IPS-18c (cell line): ENCODE measurements around the gene BCL10.

Experiments
- H3K4me3 ChIP-seq: 2 replicates; pipeline ENCODE4 v1.7.0; 2013; ENCODE audit warnings: low read depth, mild to moderate bottlenecking, low read length, moderate library complexity; ENCODE audit not compliant: insufficient read depth
- H3K9me3 ChIP-seq: one replicate; pipeline ENCODE4 v1.6.1; 2013; ENCODE audit warnings: mild to moderate bottlenecking, low read length, moderate library complexity; ENCODE audit not compliant: control insufficient read depth, insufficient read depth

The BCL10 gene

DNA sequence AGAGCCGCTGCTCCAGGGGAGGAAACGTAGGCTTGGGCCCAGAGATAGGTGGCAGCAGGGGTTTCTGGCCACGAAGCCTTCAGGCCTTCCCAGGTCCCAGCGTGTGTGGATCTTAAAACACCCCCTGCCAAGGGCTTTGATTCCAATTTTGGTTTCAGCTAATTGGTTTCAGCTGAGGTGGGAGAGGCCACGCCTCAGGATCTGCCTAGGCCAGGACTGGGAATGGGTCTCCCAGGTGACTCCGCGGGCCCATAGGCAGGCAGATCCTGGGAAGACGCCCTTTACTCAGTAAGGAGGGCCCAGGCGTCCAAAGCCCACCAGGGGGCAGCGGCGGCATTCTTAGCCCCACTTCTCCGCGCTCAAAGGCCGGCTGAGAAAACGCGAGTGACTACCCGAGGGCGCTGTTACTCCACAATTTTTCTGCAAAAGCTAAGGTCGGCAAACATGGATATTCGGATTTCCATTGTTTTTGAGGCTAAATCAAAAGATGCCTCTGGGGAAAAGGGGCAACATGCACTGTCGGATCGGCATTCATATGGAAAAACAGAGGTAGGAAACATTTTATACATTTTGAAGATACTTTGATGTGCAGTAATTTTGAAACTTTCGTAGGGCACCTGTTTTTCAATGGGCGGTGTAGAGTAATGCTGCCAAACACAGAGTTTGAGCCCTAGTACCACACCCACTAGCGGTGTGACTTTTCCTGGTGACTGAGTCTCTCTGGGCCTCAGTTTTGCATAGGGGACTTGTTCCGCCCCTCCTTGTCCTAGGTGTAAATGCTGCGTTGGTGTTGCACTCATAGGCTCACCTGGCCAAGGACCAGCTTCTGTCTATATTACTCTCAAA is 31.8 kb upstream of the BCL10 start:
- Histone ChIP-seq H3K4me3 (peak overlapping the region; percentile 20; the same call in 1 of the 2 replicates), H3K9me3 (peaks cover 4% of the 10 kb centered on the region)

DNA sequence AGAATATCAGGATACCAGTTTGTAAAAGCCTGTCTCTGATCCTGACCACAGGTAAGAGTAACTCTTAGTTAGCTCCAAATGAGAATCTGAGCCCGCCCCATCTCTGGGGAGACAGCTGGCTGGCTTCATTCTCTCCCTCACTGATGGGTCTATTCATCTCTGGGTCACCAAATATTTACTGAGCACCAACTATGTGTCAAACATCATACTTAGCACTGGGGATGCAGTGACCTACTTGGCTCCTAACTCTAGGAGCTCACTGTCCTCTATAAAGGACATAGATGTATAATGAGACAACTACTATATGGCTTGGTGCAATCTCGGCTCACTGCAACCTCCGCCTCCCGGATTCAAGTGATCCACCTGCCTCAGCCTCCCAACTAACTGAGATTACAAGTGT is 29.8 kb upstream of the BCL10 start:
- peaks cover 8% of the 10 kb centered on the region for H3K9me3 ChIP-seq
- no peak overlapping the region for H3K4me3 ChIP-seq

DNA sequence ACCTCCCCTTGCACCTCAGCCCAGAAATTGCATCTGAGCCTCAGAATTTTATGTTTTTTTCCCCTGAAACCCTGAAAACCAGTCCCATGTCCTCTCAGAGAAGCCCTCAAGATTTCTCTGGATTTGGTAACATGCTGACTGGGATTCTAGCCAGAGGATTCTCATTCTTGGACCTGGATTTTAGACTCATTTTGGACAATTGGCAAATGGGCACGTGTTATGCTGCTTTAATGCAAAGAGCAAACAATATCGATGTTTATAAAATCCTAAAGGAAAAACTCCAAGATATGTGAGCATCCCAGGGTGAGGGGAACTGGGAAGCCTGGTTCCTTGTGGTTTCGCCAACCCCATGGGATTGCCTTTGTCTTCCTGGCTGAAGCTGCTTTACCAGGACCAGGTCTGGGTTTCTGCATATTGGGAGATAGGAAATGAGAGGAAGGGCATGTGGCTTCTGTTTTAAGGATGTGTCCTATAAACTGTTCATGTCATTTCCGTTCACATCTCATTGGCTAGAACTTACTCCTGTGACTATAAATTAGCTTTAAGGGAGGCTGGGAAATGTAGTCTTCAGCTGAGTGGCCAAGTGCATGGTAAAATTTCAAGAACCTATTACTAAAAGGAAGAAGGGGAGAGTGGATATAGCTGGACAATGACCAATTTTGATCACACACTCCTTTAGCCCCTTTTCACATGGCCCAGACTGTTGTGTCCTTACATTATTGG is 27.2 kb upstream of the BCL10 start:
- Histone ChIP-seq H3K9me3 (peaks cover 8% of the 10 kb centered on the region), H3K4me3 (no peak overlapping the region)

DNA sequence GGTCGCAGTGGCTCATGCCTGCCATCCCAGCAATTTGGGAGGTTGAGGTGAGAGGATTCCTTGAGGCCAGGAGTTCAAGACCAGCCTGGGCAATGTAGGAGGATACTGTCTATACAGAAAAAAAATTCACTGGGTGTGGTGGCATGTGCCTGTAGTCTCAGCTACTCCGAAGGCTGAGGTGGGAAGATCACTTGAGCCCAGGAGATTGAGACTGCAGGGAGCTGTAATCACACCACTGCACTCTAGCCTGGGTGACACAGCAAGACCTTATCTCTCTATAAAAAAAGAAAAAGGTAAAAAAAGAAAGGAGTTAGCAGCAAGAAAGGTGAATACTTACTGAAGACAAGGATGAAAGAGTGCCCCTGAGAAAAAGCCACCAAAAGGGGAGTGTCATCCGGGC is 23.7 kb upstream of the BCL10 start:
- Histone ChIP-seq H3K4me3 (no peak overlapping the region), H3K9me3 (peaks cover 6% of the 10 kb centered on the region)

DNA sequence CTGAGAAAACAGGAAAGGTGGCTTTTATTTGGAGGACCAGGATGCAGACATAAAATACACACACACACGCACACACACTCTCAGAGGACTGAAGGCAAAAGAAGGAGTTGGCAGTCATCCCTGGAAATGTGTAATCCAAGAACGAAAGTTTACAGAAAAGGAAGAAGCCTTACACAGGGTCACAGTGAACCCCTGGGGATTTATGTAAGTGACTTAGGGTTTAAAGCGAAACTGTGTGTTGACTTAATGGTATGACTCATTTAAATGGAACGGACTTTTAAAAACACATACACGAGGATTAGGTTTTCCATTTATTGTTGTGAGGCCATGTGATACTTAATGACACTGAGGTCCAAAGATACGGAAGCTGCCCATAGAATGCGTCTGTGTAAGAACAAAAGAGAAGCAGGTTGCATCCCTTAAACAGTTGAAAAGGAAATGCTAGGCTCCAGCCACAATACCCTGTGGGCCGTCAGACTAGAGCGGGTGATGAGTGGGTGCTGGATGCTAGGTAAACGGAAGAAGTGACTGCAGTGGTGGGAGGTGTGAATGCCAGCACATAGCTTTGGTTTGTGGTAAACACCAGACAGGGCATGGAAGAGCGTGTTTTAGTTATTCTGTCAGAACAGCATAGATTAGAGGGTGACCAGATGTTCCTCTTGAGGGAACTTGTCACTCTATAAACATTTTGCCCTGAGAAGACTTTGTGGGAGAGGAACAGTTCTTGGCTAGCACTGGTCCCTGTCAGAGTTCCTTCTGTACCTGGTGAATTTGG is 21.6 kb upstream of the BCL10 start:
- H3K9me3 ChIP-seq, result peaks cover 4% of the 10 kb centered on the region
- no peak overlapping the region for H3K4me3 ChIP-seq

DNA sequence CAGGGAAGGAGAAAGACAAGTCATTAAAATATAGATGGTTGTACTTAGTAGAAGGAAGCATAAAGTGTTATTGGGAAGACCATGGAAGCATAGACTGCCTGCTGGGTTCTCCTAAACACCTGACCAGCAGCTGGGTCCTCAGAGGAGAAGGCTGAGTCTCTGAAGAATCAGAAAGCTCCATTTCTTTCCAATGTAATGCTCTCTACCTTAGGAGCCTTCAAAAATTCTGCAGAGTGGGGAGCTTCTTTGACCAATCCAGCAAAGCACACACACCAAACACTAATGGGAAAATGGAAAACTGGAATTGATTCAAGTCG is 21.1 kb upstream of the BCL10 start:
- Histone ChIP-seq H3K4me3 (no peak overlapping the region), H3K9me3 (peaks cover 3% of the 10 kb centered on the region)

DNA sequence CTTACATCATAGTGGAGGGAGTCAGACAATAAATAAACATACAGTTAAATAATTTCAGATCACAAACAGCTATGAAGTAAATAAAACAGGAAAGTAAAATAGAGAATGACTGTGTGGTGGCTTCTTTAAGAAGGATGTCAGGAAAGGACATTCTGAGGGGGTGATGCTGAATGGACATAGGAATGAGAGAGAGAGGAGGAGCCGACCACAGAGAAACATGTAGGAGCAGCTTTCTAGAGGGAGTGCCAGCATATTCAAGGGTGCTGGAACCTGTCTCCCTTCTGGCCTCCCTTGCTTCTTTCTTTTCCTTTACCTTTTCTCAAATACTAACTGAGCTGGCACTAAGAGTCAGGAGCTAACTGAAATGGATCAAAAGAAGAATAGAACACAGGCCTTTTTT is 20.5 kb upstream of the BCL10 start:
- Histone ChIP-seq H3K9me3 (no peaks in the 10 kb centered on the region), H3K4me3 (no peak overlapping the region)

DNA sequence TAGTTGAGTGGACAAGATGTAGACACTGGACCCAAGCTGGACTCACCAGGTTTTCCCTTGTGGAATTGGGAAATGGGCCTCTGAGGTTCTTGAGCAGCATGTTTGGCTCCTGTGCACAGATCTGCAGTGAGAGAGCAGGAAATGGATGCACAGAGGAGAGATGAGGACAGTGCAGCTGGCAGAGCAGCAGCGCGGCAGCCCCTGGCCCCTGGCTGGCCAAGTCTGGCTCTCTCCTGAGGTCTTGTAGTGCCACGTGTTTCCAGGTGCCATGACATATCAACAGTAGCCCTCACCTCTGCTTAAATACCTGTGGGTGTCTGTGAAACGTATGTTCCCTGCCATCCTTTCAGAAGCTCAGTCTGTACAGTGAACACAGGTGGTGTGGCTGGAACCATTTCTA is 19.2 kb upstream of the BCL10 start:
- Histone ChIP-seq H3K9me3 (no peaks in the 10 kb centered on the region), H3K4me3 (no peak overlapping the region)

DNA sequence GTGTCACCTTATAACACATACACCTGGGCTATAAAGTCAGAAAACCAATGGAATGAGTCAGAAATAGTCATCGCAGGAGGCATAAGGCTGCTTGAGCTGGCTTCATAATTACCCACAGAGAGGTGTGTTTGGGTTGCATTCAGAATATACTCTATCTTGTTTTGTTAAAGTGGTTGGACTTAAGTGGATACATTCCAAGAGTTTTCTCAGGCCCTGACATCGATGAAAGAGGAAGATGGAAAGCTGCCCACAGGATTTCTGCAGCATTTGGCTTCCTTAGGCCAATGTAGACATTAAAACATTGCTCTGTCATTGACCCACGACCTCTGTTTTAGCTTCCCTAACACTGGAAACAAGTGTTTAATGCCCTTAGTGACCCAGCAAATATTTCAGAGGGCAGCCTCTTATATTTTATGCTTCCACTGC is 18.6 kb upstream of the BCL10 start:
- Histone ChIP-seq H3K9me3 (no peaks in the 10 kb centered on the region), H3K4me3 (no peak overlapping the region)

DNA sequence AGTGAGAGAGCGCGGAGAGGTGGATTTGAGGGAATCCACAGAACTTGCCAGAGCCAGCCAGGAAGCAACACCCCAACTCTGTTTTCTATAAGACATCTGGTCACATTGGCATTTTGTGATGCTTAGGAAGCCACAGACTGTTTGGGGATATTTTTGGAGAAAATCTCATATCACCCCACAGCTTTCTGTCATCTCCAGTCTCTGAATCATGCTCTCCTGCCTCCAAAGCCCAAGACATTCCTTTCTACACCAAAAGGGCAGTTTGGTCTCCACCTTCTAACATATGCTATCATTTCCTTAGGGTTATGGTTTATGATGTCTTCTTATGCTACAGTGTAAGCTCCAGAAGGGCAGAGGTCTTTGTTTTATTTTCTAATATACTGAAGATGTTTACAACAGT is 14.4 kb upstream of the BCL10 start:
- Histone ChIP-seq H3K9me3 (no peaks in the 10 kb centered on the region), H3K4me3 (no peak overlapping the region)

DNA sequence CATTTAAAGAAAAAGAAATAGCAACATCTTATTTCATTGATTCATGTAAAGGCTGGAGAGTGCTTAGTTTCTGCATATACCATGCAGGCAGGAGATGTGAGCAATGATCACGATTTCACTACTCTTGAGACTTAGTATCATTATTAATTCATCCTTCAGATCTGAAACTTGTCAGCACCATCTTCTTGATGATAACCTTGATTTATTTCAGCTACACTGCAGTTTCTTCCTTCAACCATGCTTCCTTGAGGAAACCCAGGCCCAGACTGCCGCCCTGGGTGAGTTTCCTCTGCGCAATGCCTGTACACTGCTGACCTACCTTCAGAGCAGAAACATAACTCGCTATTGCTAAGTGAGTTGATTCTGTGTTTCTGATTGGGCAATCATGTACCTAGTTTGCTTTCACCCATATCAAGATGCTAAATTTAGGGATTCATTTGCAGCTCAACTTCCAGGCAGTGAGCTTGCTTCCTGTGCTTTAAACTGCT is 13.5 kb upstream of the BCL10 start:
- H3K9me3 ChIP-seq, result no peaks in the 10 kb centered on the region
- H3K4me3 ChIP-seq, result no peak overlapping the region

DNA sequence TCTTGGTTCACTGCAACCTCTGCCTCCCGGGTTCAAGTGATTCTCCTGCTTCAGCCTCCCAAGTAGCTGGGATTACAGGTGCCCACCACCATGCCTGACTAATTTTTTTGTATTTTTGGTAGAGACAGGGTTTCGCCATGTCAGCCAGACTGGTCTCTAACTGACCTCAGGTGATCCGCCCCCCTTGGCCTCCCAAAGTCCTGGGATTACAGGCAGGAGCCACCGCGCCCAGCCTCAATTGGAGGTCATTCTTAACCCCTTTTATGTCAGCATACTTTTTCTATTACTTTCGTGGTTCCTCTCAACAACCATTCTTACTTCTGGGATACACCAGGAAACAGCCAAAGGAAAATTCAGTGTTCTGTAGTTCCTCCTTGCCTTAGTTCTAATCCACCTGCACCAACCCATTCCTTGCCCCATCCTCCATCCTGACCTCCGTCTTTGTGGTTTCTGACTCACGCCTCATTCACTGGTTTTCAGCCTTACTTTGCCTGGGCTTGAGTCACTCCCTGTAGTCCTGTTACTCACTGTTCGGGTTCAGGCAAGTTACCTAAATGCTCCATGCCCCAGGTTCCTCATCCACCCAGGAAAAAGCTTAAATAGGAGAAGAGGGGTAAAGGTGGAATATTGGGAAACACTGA is 12.9 kb upstream of the BCL10 start:
- Histone ChIP-seq H3K9me3 (no peaks in the 10 kb centered on the region), H3K4me3 (no peak overlapping the region)

DNA sequence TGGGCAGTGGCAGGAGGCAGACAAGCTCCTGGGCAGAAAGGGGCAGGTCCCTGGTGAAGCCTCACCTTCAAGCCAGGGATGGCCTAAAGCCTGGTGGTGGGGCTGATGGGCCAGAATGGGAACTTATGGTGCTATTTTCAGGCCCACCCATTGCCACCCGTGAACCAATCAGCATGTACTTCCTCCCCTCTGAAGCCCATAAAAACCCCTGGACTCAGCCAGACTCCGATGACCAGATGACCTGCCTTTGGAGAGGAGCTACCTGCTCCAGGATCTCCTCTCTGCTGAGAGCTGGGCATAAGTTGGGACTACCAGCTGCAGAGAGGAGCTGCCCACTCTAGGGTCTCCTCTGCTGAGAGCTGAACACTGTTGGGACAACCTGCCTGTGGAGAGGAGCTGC is 7.8 kb upstream of the BCL10 start:
- no peaks in the 10 kb centered on the region for H3K9me3 ChIP-seq
- no peak overlapping the region for H3K4me3 ChIP-seq

DNA sequence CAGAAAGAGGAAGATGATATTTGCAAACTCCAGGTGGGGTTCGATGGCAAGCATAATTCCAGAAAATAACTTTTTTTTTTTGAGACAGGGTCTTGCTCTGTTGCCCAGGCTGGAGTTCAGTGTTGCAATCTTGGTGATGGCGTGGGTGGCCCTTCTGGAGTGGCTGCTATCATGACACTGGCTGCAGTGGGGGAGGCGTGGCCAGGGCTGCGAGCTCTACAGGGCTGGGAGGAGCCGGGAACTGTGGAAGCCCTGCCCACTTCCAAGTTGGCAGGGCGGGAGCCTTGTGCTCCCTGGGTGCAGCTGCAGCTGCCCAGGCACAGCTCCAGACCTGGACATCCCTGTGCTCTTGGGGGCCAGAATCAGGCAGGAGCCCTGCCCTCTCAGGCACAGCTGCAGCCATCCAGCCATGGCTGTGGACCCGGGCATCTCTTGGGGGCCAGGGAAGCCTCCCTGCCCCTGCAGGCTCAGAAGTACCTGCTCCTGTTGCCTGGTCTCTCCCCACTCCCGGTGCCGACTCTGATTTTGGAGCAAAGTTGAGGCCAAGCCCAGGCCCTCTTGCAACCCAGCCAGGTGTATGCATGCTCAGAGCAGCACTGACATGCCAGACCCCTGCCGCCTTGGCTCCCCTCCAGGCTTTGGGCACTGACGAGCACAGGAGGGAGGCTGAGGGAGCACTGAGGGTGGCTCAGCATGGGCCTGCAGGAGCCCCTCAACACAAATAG is 7.2 kb upstream of the BCL10 start:
- no peaks in the 10 kb centered on the region for H3K9me3 ChIP-seq
- no peak overlapping the region for H3K4me3 ChIP-seq

DNA sequence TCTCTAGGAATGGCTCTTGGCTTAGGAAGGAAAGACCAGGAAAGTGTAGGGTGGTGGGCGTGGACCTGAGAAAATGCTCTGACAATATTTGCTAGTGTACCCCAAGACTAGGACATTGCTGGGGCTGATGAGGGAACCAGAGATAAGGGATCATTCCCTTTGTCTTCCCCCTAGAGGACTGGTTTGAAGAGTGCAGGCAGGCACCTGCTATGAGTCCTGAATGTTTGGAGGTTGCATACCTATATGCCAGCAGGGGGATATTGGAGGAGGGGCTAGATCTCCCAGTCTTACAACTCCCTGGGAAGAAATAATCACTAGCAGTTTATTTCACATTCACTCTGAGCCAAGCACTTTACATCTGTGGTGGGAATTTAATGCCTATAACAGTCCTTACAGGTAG is 6.0 kb upstream of the BCL10 start:
- no peaks in the 10 kb centered on the region for H3K9me3 ChIP-seq
- H3K4me3 ChIP-seq, result no peak overlapping the region

DNA sequence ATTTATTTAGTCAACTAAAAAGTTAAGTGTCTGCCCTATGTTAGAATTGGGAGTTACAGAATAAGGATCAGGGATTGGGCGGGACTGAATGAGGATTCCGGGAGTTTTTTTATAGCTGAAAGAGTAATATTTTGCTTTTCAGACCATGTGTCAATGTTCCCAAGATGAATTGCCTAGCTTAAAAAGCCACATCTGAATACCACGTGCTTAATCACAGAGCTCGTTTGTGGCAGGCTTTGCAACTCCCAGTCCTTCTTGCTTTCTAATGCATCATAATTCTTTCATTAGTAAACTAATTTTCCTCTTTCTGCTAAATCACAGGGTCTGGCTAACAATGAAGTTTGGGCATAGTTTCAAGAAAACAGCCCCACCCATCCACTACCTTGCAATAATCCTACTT is 4.2 kb upstream of the BCL10 start:
- Histone ChIP-seq H3K4me3 (no peak overlapping the region), H3K9me3 (no peaks in the 10 kb centered on the region)
